WTC11 (cell line): ENCODE data around the gene FCGR3A. TPM values are rescaled to one million over a fixed set of nuclear protein-coding genes. Genes with fewer than 3 reads are reported as not detected.

Source experiments
- ATAC-seq: fragments of 200-7000 bp; cut with Tn5 transposase; 2 replicates; pipeline ENCODE4 v1.10.0; 2021; ENCODE audit warnings: mild to moderate bottlenecking, moderate library complexity
- CTCF ChIA-PET: fragments of 300-600 bp; sonication (Branson Sonifier 250); formaldehyde crosslinking; loops from one replicate; lab custom pipeline; 2021; ENCODE audit warnings: antibody characterized with exemption; lab: Charles Lee
- POLR2A ChIA-PET: fragments of 350-600 bp; sonication (Branson Sonifier 250); formaldehyde crosslinking; loops from one replicate; lab custom pipeline; 2021; ENCODE audit warnings: antibody characterized with exemption; lab: Charles Lee
- DNase-seq: peaks from one replicate; pipeline ENCODE4 v3.0.0; 2021; ENCODE audit warnings: low spot score
- H3K27ac Mint-ChIP-seq: 2 replicates; pipeline ENCODE4 v1.8.0; 2021; ENCODE audit warnings: mixed read lengths
- H3K27me3 Mint-ChIP-seq: 2 replicates; pipeline ENCODE4 v1.8.0; 2021; ENCODE audit warnings: low read depth, mild to moderate bottlenecking, moderate library complexity, mixed read lengths
- H3K36me3 Mint-ChIP-seq: 2 replicates; pipeline ENCODE4 v1.8.0; 2021; ENCODE audit warnings: mixed read lengths
- H3K4me1 Mint-ChIP-seq: 2 replicates; pipeline ENCODE4 v1.8.0; 2022; ENCODE audit warnings: mixed read lengths
- H3K4me3 Mint-ChIP-seq: 2 replicates; pipeline ENCODE4 v1.8.0; 2021; ENCODE audit warnings: mild to moderate bottlenecking, moderate library complexity, mixed read lengths
- H3K9me3 Mint-ChIP-seq: 2 replicates; pipeline ENCODE4 v1.8.0; 2021; ENCODE audit warnings: mixed read lengths
- ARID4B ChIP-seq: sonication (generic); formaldehyde crosslinking; IDR thresholded peaks from 2 replicates; pipeline ENCODE4 v1.8.0; 2023; ENCODE audit warnings: missing genetic modification reagents, mild to moderate bottlenecking, borderline replicate concordance
- ATF6 ChIP-seq: sonication (generic); formaldehyde crosslinking; IDR thresholded peaks from 2 replicates; pipeline ENCODE4 v1.8.1; 2023; ENCODE audit warnings: mild to moderate bottlenecking, missing genetic modification reagents
- E2F5 ChIP-seq: sonication (generic); formaldehyde crosslinking; IDR thresholded peaks from 2 replicates; pipeline ENCODE4 v1.8.1; 2022; ENCODE audit warnings: mild to moderate bottlenecking, moderate library complexity, missing genetic modification reagents
- ESRRA ChIP-seq: sonication (generic); formaldehyde crosslinking; IDR thresholded peaks from 2 replicates; pipeline ENCODE4 v1.8.1; 2022; ENCODE audit warnings: mild to moderate bottlenecking, missing genetic modification reagents, borderline replicate concordance
- GTF2I ChIP-seq: fragments of 250-450 bp; sonication (Bioruptor Pico); conservative IDR thresholded peaks from 2 replicates; pipeline ENCODE4 v1.4.0; 2021; ENCODE audit warnings: mild to moderate bottlenecking
- IRF2 ChIP-seq: sonication (generic); formaldehyde crosslinking; IDR thresholded peaks from 2 replicates; pipeline ENCODE4 v1.8.0; 2022; ENCODE audit warnings: low read depth, missing genetic modification reagents, borderline replicate concordance
- MAX ChIP-seq: sonication (generic); formaldehyde crosslinking; IDR thresholded peaks from 2 replicates; pipeline ENCODE4 v1.8.0; 2022; ENCODE audit warnings: mild to moderate bottlenecking, missing genetic modification reagents
- MYBL2 ChIP-seq: sonication (generic); formaldehyde crosslinking; IDR thresholded peaks from 2 replicates; pipeline ENCODE4 v1.8.1; 2023; ENCODE audit warnings: mild to moderate bottlenecking, moderate library complexity, missing genetic modification reagents
- PREB ChIP-seq: sonication (generic); formaldehyde crosslinking; IDR thresholded peaks from 2 replicates; pipeline ENCODE4 v1.8.1; 2022; ENCODE audit warnings: mild to moderate bottlenecking, missing genetic modification reagents, moderate library complexity, borderline replicate concordance
- PRRX2 ChIP-seq: fragments of 250-450 bp; sonication (Bioruptor Pico); IDR thresholded peaks from 2 replicates; pipeline ENCODE4 v1.8.0; 2021; ENCODE audit warnings: mild to moderate bottlenecking
- RELA ChIP-seq: sonication (generic); formaldehyde crosslinking; IDR thresholded peaks from 2 replicates; pipeline ENCODE4 v1.8.1; 2022; ENCODE audit warnings: missing genetic modification reagents, mild to moderate bottlenecking, borderline replicate concordance
- SOX15 ChIP-seq: fragments of 250-450 bp; sonication (Bioruptor Pico); IDR thresholded peaks from 2 replicates; pipeline ENCODE4 v1.9.0; 2021; ENCODE audit warnings: mild to moderate bottlenecking
- USF2 ChIP-seq: sonication (generic); formaldehyde crosslinking; IDR thresholded peaks from 2 replicates; pipeline ENCODE4 v1.8.1; 2023; ENCODE audit warnings: mild to moderate bottlenecking, missing genetic modification reagents, moderate library complexity
- ZNF121 ChIP-seq: sonication (generic); formaldehyde crosslinking; IDR thresholded peaks from 2 replicates; pipeline ENCODE4 v1.8.0; 2023; ENCODE audit warnings: missing genetic modification reagents
- ZNF138 ChIP-seq: sonication (generic); formaldehyde crosslinking; conservative IDR thresholded peaks from 2 replicates; pipeline ENCODE4 v1.8.1; 2022; ENCODE audit warnings: mild to moderate bottlenecking, moderate library complexity, missing genetic modification reagents
- ZNF263 ChIP-seq: sonication (generic); formaldehyde crosslinking; IDR thresholded peaks from 2 replicates; pipeline ENCODE4 v1.8.1; 2022; ENCODE audit warnings: low read depth, mild to moderate bottlenecking, moderate library complexity, missing genetic modification reagents
- ZNF281 ChIP-seq: sonication (generic); formaldehyde crosslinking; IDR thresholded peaks from 2 replicates; pipeline ENCODE4 v1.8.0; 2023; ENCODE audit warnings: mild to moderate bottlenecking, missing genetic modification reagents
- total RNA-seq: library from RNA; stranded (reverse); gene quantifications from 3 replicates; pipeline ENCODE4 v1.2.3, GENCODE V29; 2021

FCGR3A gene
- total RNA-seq, 1 experiment from 2014 or later = 0.11 TPM

GRCh38 chr1:161497961-161498360 lies 51.7 kb downstream of the FCGR3A start (continued):
- no peak for TF ChIP-seq E2F5 (CRISPR knock-in tag)
- no peak for TF ChIP-seq MAX (CRISPR knock-in tag)
- TF ChIP-seq SOX15 (CRISPR knock-in tag) = no peak
- no peak for TF ChIP-seq ATF6 (CRISPR knock-in tag)
- no peak for TF ChIP-seq PRRX2 (CRISPR knock-in tag)
- TF ChIP-seq GTF2I (CRISPR knock-in tag) = no peak
- TF ChIP-seq PREB (CRISPR knock-in tag) = no peak
- TF ChIP-seq ZNF121 = no peak
- TF ChIP-seq IRF2 = no peak
- no peak for TF ChIP-seq MYBL2 (CRISPR knock-in tag)
- TF ChIP-seq RELA (CRISPR knock-in tag) = no peak
- TF ChIP-seq ZNF138 (CRISPR knock-in tag) = no peak
- TF ChIP-seq ARID4B (CRISPR knock-in tag) = no peak
- no peak for TF ChIP-seq ZNF263

- Mint-ChIP-seq H3K36me3 (no peaks in the 10 kb centered on the region), H3K4me3 (no peak overlapping the region), H3K4me1 (no peaks in the 10 kb centered on the region), H3K27me3 (peaks cover 10% of the 10 kb centered on the region), H3K27ac (no peak overlapping the region), H3K9me3 (no peaks in the 10 kb centered on the region)
- ATAC-seq = no peak
- ChIA-PET CTCF (interaction anchor here (0.5 to 1.3 kb wide), 3 partner anchors 230 to 246 kb away, joined by 3 read pairs; no protein-coding TSS in a partner anchor), POLR2A (no interaction called here)
- TF ChIP-seq E2F5 (CRISPR knock-in tag) (no peak), ZNF263 (no peak), ESRRA (CRISPR knock-in tag) (no peak), USF2 (CRISPR knock-in tag) (no peak), ZNF281 (CRISPR knock-in tag) (no peak)
- no peak for DNase-seq
Observed at GRCh38 chr1:161495490-161495889, 54.1 kb downstream of the FCGR3A start.
